Measurements from ENCODE around the gene ALOX12B. TPM values are rescaled to one million over a fixed set of nuclear protein-coding genes. Genes with fewer than 3 reads are reported as not detected.

The ALOX12B gene
- total RNA-seq, 4 donors from 2014 or later: 91.4 to 150 (median 119) TPM

- H3K36me3 ChIP-seq: no peaks in the 10 kb centered on the region
- peak overlapping the region; percentile 91 for H3K27ac ChIP-seq
- peak overlapping the region; percentile 74 for H3K4me3 ChIP-seq
- no peak for TF ChIP-seq CTCF (IDR thresholded peaks at IDR 0.05)
- no peak for TF ChIP-seq POLR2A (IDR thresholded peaks at IDR 0.05)
- TF ChIP-seq EP300 (IDR thresholded peaks at IDR 0.05): no peak
- TF ChIP-seq POLR2AphosphoS5 (IDR thresholded peaks at IDR 0.05): no peak
- peaks cover 36% of the 10 kb centered on the region for H3K27me3 ChIP-seq
- no peaks in the 10 kb centered on the region for H3K9me3 ChIP-seq
- H3K4me1 ChIP-seq: peaks cover 43% of the 10 kb centered on the region
- 17% methylated on average over 17 of the region's 18 CpGs for WGBS
- no peak for DNase-seq (ENCODE audit: low spot score in 2 of 2)
Measured at GRCh38 chr17:8117367-8117979, 30.0 kb upstream of the ALOX12B start.

GRCh38 chr17:8116776-8117175 is 29.3 kb upstream of the ALOX12B start:
- TF ChIP-seq POLR2A (IDR thresholded peaks at IDR 0.05) (no peak), EP300 (IDR thresholded peaks at IDR 0.05) (no peak), CTCF (IDR thresholded peaks at IDR 0.05) (no peak), POLR2AphosphoS5 (IDR thresholded peaks at IDR 0.05) (no peak)
- no peaks in the 10 kb centered on the region for H3K36me3 ChIP-seq
- peaks cover 39% of the 10 kb centered on the region for H3K27me3 ChIP-seq
- no peak overlapping the region for H3K27ac ChIP-seq
- 83% methylated on average over 10 of the region's 18 CpGs for WGBS
- H3K4me3 ChIP-seq: no peak overlapping the region
- no peaks in the 10 kb centered on the region for H3K9me3 ChIP-seq
- no peak for DNase-seq (ENCODE audit: low spot score in 2 of 2)
- H3K4me1 ChIP-seq: peaks cover 36% of the 10 kb centered on the region

GRCh38 chr17:8110907-8111306 is 23.4 kb upstream of the ALOX12B start:
- H3K4me3 ChIP-seq: no peak overlapping the region
- TF ChIP-seq CTCF (IDR thresholded peaks at IDR 0.05) (no peak), EP300 (IDR thresholded peaks at IDR 0.05) (no peak), POLR2AphosphoS5 (IDR thresholded peaks at IDR 0.05) (no peak), POLR2A (IDR thresholded peaks at IDR 0.05) (no peak)
- peaks cover 58% of the 10 kb centered on the region for H3K27me3 ChIP-seq
- H3K4me1 ChIP-seq: peaks cover 17% of the 10 kb centered on the region
- no peak overlapping the region for H3K27ac ChIP-seq
- no peaks in the 10 kb centered on the region for H3K36me3 ChIP-seq
- no peaks in the 10 kb centered on the region for H3K9me3 ChIP-seq
- DNase-seq (ENCODE audit: low spot score in 2 of 2): no peak
- 95% methylated on average over 6 of the region's 6 CpGs for WGBS

- peak overlapping the region; percentile 44 for H3K4me3 ChIP-seq
- no peaks in the 10 kb centered on the region for H3K36me3 ChIP-seq
- TF ChIP-seq CTCF (IDR thresholded peaks at IDR 0.05) (no peak), EP300 (IDR thresholded peaks at IDR 0.05) (no peak), POLR2A (IDR thresholded peaks at IDR 0.05) (no peak), POLR2AphosphoS5 (IDR thresholded peaks at IDR 0.05) (no peak)
- no peak for DNase-seq (ENCODE audit: low spot score in 2 of 2)
- WGBS: 38% methylated on average over 6 of the region's 10 CpGs
- peaks cover 58% of the 10 kb centered on the region for H3K27me3 ChIP-seq
- H3K4me1 ChIP-seq: peaks cover 18% of the 10 kb centered on the region
- no peaks in the 10 kb centered on the region for H3K9me3 ChIP-seq
- H3K27ac ChIP-seq: no peak overlapping the region
Measured at GRCh38 chr17:8110456-8110804, 22.9 kb upstream of the ALOX12B start.

- peak overlapping the region; percentile 44 for H3K4me3 ChIP-seq
- H3K9me3 ChIP-seq: no peaks in the 10 kb centered on the region
- WGBS: 44% methylated on average over 11 of the region's 63 CpGs
- H3K36me3 ChIP-seq: no peaks in the 10 kb centered on the region
- no peak for DNase-seq (ENCODE audit: low spot score in 2 of 2)
- H3K27ac ChIP-seq: no peak overlapping the region
- TF ChIP-seq POLR2A (IDR thresholded peaks at IDR 0.05) (no peak), CTCF (IDR thresholded peaks at IDR 0.05) (peak; percentile 61 to 95)
- peaks cover 18% of the 10 kb centered on the region for H3K4me1 ChIP-seq
- H3K27me3 ChIP-seq: peaks cover 58% of the 10 kb centered on the region
Measured at GRCh38 chr17:8109661-8110455, 22.3 kb upstream of the ALOX12B start.
